ENCODE results near the gene ARFIP2. TPM values are rescaled to one million over a fixed set of nuclear protein-coding genes. Genes with fewer than 3 reads are reported as not detected.

The ARFIP2 gene
- total and polyA plus RNA-seq, 10 of the 15 experiments (the other 5 are each of a cell fraction or from before 2014, with no cell fraction given): 11.7 to 59.8 (median 48.0) TPM

DNA sequence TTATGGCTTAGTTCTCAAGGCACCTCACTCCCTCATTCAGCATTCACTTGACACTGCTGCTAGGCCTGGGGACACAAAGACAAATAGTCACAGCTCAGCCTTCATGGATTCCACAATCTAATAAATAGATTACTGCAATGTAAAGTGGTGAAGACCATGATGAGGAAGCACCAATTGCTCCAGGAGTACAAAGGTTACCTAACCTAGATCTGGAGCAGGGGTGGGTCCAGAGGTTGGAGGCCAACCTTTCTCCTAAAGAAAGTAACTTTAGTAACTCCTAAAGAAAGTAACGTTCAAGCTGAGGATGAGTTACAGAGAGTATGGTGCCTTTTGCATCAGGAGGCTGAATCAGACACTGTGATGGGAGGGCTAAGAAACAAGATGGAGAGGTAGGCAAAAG is 11.5 kb downstream of the ARFIP2 start:
- Histone ChIP-seq H4K20me1 (ENCODE audit: control insufficient read depth, insufficient read depth) (no peaks in the 10 kb centered on the region), H3K27ac (ENCODE audit: control insufficient read depth, insufficient read depth) (peak overlapping the region; percentile 11; the same call in 1 of the 2 replicates), H3K79me2 (ENCODE audit: control insufficient read depth, insufficient read depth, low read length) (no peaks in the 10 kb centered on the region), H3K27me3 (replicated peaks in 1 of 2; ENCODE audit: control insufficient read depth in 2 of 2, insufficient read depth in 2 of 2, low read length in 1 of 2) (no peaks in the 10 kb centered on the region), H3K4me3 (no peak overlapping the region), H3K4me1 (ENCODE audit: control insufficient read depth, insufficient read depth, low read length) (peaks cover 15% of the 10 kb centered on the region), H3K9ac (ENCODE audit: control insufficient read depth, insufficient read depth, low read length) (no peak overlapping the region), H2AFZ (ENCODE audit: control insufficient read depth, low read depth, low read length) (peak overlapping the region; percentile 94), H3K9me3 (replicated peaks; ENCODE audit: control insufficient read depth, insufficient read depth, low read length) (no peaks in the 10 kb centered on the region), H3K36me3 (ENCODE audit: control insufficient read depth in 2 of 2, insufficient read depth in 2 of 2, low read length in 1 of 2) (no peaks in the 10 kb centered on the region), H3K4me2 (ENCODE audit: control insufficient read depth, insufficient read depth) (no peak overlapping the region; the same call in 1 of the 2 replicates)
- ChIA-PET RAD21 (ENCODE audit: unreplicated experiment) (interaction anchor here (0.8 to 2.7 kb wide), 5 partner anchors 12 to 213 kb away, joined by 3 to 21 read pairs (median 4); partner anchors contain the start of genes ARFIP2, MRPL17, SMPD1 and TIMM10B), CTCF (interaction anchor here (0.7 to 2.8 kb wide), 6 partner anchors 12 to 214 kb away, joined by 3 to 20 read pairs (median 9); partner anchors contain the start of genes ARFIP2, MRPL17 and TIMM10B), POLR2A (interaction anchor here (1.0 to 4.3 kb wide), 7 partner anchors 12 to 240 kb away, joined by 3 to 26 read pairs (median 4); partner anchors contain the start of genes ARFIP2, SMPD1, TIMM10B and TPP1), SMC1A (ENCODE audit: uncharacterized antibody, unreplicated experiment) (interaction anchor here (0.8 to 1.9 kb wide), 10 partner anchors 10 to 90 kb away, joined by 3 to 5 read pairs (median 4); partner anchors contain the start of genes ARFIP2 and TIMM10B)
- BruUV-seq (replicated peaks): no TSS peak
- no peak for FAIRE-seq
- in situ Hi-C loops (cut with MboI) (no loop called here), intact Hi-C loops (cut with micrococcal nuclease; ENCODE audit: unreplicated experiment) (no loop called here)
- ATAC-seq: no peak
- no peak for DNase-seq (ENCODE audit: low read depth, low spot score)
- WGBS (ENCODE audit: insufficient coverage, insufficient replicate concordance, low lambda C conversion rate, missing lambda C conversion rate): 100% methylated on average over 1 of the region's 1 CpG
- TF ChIP-seq, protein P1, sequence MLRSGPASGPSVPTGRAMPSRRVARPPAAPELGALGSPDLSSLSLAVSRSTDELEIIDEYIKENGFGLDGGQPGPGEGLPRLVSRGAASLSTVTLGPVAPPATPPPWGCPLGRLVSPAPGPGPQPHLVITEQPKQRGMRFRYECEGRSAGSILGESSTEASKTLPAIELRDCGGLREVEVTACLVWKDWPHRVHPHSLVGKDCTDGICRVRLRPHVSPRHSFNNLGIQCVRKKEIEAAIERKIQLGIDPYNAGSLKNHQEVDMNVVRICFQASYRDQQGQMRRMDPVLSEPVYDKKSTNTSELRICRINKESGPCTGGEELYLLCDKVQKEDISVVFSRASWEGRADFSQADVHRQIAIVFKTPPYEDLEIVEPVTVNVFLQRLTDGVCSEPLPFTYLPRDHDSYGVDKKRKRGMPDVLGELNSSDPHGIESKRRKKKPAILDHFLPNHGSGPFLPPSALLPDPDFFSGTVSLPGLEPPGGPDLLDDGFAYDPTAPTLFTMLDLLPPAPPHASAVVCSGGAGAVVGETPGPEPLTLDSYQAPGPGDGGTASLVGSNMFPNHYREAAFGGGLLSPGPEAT (IDR thresholded peaks at IDR 0.05; ENCODE audit: low read depth): peak; percentile 6; the same call in 1 of the 2 replicates
- TF ChIP-seq YBX1 (IDR thresholded peaks at IDR 0.05): no peak

All from GM12878 (cell line).